Stimulated activated CD4-positive, alpha-beta T cell treated with anti-CD3 and anti-CD28 coated beads, TNF-alpha, amount 100 ng/mL, for 24 hours (primary cell): ENCODE data around the gene LCE2D.
"Not testable (repeated sequence)": the region's sequence is repeated elsewhere in the genome, so short reads cannot be mapped to it uniquely, and the experiment has no call there.

Experiments used
- DNase-seq, 3 experiments: peaks; one replicate each; pipeline ENCODE4 v3.0.0-alpha.2; 2020; ENCODE audit warnings: low read depth in 3 of 3

LCE2D gene

GRCh38 chr1:152663098-152663497 is at the start of gene LCE2D:
LCE2D (plus strand) TSS chr1:152663380; CDS start chr1:152664106, 726 bp downstream.
- no peak for DNase-seq

GRCh38 chr1:152613511-152613910 is 49.7 kb upstream of the LCE2D start, which contains the start of gene LCE3B:
LCE3B (plus strand) TSS chr1:152613811; CDS start chr1:152613811, 0 bp downstream.
- no peak for DNase-seq

GRCh38 chr1:152621993-152622392 is 41.2 kb upstream of the LCE2D start:
- DNase-seq, result no peak

- no peak for DNase-seq
Observed at GRCh38 chr1:152622803-152623202, 40.4 kb upstream of the LCE2D start, which contains the start of gene LCE3A. LCE3A (minus strand) TSS chr1:152623103; CDS start chr1:152623103, 0 bp downstream.

GRCh38 chr1:152623203-152623844 is 39.9 kb upstream of the LCE2D start:
- DNase-seq, result peak in 1 of 3 experiments; percentile 17

GRCh38 chr1:152626744-152627143 is 36.4 kb upstream of the LCE2D start:
- DNase-seq, result no peak

- DNase-seq, result no peak
Observed at GRCh38 chr1:152630596-152630995, 32.6 kb upstream of the LCE2D start.

- DNase-seq, result no peak
Observed at GRCh38 chr1:152640351-152640750, 22.8 kb upstream of the LCE2D start.

- no peak for DNase-seq
Observed at GRCh38 chr1:152643945-152644344, 19.2 kb upstream of the LCE2D start.

GRCh38 chr1:152645146-152645545 is 18.0 kb upstream of the LCE2D start:
- no peak for DNase-seq

- no peak for DNase-seq
Observed at GRCh38 chr1:152646656-152647055, 16.5 kb upstream of the LCE2D start.

- DNase-seq, result peak; percentile 13 to 48 (median 27)
Observed at GRCh38 chr1:152654110-152654509, 9.1 kb upstream of the LCE2D start.

- DNase-seq, result no peak
Observed at GRCh38 chr1:152656459-152656858, 6.7 kb upstream of the LCE2D start.

GRCh38 chr1:152657677-152658076 is 5.5 kb upstream of the LCE2D start:
- no peak for DNase-seq

- DNase-seq, result no peak
Observed at GRCh38 chr1:152658649-152659048, 4.5 kb upstream of the LCE2D start.

GRCh38 chr1:152666171-152666570 is 3.0 kb downstream of the LCE2D start:
- not testable (repeated sequence) for DNase-seq

GRCh38 chr1:152667648-152668047 is 4.5 kb downstream of the LCE2D start:
- no peak for DNase-seq

- DNase-seq, result no peak
Observed at GRCh38 chr1:152673016-152673415, 9.8 kb downstream of the LCE2D start.

- not testable (repeated sequence) for DNase-seq
Observed at GRCh38 chr1:152674983-152675382, 11.8 kb downstream of the LCE2D start, which contains the start of gene LCE2C. LCE2C (plus strand) TSS chr1:152675279; CDS start chr1:152676016, 737 bp downstream.

GRCh38 chr1:152679459-152679858 is 16.3 kb downstream of the LCE2D start:
- no peak for DNase-seq

GRCh38 chr1:152681616-152682015 is 18.4 kb downstream of the LCE2D start:
- DNase-seq, result no peak

GRCh38 chr1:152683846-152684245 is 20.7 kb downstream of the LCE2D start:
- DNase-seq, result no peak

GRCh38 chr1:152685823-152686222 is 22.6 kb downstream of the LCE2D start, which contains the start of gene LCE2B:
LCE2B (plus strand) TSS chr1:152686123; CDS start chr1:152686844, 721 bp downstream.
- DNase-seq, result not testable (repeated sequence)
